Vagina (tissue), 2 donors: ENCODE results near the gene HOXB6.

Experiments
- POLR2A ChIP-seq, 2 donors: fragments of 450-650 bp; IDR thresholded peaks; one replicate each; pipeline ENCODE4 v1.6.1; 2017; ENCODE audit warnings: antibody characterized with exemption in 2 of 2, mild to moderate bottlenecking in 2 of 2, moderate library complexity in 2 of 2
- POLR2AphosphoS5 ChIP-seq, 2 donors: sonication (generic); formaldehyde crosslinking; IDR thresholded peaks; one replicate each; pipeline ENCODE4 v1.9.0; 2017; ENCODE audit warnings: antibody characterized with exemption in 2 of 2, mild to moderate bottlenecking in 2 of 2, low read depth in 1 of 2; ENCODE audit not compliant: insufficient read depth in 1 of 2
- TF ChIP-seq, protein P1 (sequence below), 3 experiments: fragments of 450-650 bp in 2 of 3; fragments of 200-600 bp in 1 of 3; sonication (generic) in 1 of 3; IDR thresholded peaks; one replicate each; pipeline ENCODE4 v1.5.1; 2017 to 2019; ENCODE audit warnings: antibody characterized with exemption in 3 of 3, mild to moderate bottlenecking in 2 of 3, moderate library complexity in 2 of 3

DNA sequence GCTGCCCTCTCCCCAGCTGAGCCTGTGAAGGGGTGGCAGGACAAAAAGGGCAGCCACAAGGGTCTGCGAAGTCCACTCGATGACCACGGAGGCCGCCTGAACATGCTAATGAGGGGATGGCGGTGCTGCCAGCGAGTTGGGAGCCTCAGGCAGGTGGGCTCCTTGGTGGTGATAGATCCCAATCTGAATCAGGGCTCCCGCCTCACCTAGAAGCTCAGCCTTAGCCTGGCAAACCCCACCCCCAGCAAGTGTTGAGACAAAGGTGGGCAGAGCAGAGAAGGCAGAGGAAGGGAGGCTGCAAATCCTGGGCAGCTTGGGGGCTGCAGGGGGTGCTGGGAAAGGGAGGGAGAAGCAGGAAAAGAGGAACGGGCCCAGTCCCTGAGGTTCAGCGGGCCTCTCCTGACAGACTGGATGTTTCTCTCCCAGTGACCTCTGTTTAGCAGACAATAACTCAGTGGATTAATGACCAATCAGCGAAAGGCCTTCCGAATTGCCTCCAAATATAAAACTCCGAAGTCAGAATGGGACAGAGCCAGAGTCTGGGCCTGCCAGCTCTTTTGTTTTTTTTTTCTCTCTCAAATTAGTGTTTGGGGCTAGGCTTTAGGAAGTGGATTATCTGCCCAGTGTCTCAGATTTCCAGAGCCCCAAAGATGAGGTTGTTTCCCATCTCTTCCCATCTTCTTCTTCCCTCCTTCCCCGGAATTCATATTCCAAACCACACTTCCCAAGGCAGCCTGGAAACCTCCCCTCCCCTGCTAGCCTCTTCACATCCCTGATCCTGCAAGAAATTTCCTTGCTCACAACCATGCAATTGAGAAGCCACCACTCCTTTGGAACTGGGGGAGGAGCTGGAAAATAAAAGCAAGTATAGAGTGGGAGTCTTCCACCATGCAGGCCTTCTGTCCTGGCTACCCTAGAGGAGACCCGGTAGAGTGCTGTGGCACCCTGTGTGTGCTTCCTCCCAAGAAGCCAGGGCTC is 44.7 kb downstream of the HOXB6 start:
- TF ChIP-seq, protein P1, sequence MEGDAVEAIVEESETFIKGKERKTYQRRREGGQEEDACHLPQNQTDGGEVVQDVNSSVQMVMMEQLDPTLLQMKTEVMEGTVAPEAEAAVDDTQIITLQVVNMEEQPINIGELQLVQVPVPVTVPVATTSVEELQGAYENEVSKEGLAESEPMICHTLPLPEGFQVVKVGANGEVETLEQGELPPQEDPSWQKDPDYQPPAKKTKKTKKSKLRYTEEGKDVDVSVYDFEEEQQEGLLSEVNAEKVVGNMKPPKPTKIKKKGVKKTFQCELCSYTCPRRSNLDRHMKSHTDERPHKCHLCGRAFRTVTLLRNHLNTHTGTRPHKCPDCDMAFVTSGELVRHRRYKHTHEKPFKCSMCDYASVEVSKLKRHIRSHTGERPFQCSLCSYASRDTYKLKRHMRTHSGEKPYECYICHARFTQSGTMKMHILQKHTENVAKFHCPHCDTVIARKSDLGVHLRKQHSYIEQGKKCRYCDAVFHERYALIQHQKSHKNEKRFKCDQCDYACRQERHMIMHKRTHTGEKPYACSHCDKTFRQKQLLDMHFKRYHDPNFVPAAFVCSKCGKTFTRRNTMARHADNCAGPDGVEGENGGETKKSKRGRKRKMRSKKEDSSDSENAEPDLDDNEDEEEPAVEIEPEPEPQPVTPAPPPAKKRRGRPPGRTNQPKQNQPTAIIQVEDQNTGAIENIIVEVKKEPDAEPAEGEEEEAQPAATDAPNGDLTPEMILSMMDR (IDR thresholded peaks at IDR 0.05), result no peak
- TF ChIP-seq POLR2A (IDR thresholded peaks at IDR 0.05) (no peak), POLR2AphosphoS5 (IDR thresholded peaks at IDR 0.05; ENCODE audit: insufficient read depth in 1 of 2, low read depth in 1 of 2) (no peak)
